ENCODE data around the gene ATP8B4.

DNA sequence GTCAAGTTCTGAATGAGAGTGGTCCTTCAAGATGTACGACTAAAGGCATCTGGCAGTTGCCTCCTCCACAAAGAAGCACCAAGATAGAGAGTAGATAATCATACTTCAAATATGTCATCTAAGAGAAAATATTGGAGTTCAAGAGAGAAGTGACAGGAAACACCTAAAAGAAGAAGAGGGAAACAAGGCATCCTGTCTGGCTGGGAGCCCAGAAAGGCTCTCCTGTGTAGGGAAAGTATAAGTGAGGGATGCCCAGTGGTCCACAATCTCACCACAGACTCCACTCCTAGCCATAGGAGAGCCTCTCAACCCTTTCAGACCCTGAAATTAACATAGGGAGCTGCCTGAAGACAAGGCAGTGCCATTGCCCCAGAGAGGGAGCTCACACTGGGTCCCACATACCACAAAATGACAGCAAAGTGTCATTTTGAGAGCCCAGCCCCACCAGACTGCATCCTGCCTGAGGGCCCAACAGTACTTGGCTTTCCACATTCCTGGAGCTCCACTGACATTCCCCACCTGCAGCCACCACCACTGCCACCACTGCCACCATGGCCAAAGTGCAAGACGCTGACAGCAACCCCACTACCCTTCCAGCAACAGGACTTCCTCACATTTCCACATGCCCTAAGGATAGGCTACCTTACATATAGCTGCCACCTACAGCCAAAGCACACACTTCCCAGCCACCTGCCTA lies 210.6 kb downstream of the ATP8B4 start:
- TF ChIP-seq NFYB (IDR thresholded peaks at IDR 0.05; ENCODE audit: insufficient read depth, low read depth, low read length) (no peak), EZH2 (IDR thresholded peaks at IDR 0.05; ENCODE audit: borderline replicate concordance, control insufficient read depth, low read depth, low read length) (no peak), SRF (IDR thresholded peaks at IDR 0.05; ENCODE audit: low read depth in 2 of 2, low read length in 2 of 2) (no peak), GATAD2B (conservative IDR thresholded peaks at IDR 0.05; ENCODE audit: low read depth) (no peak), RCOR1 (conservative IDR thresholded peaks at IDR 0.05; ENCODE audit: low read depth, low read length) (no peak), POLR2AphosphoS5 (IDR thresholded peaks at IDR 0.05; ENCODE audit: low read length) (no peak), ASH2L (IDR thresholded peaks at IDR 0.05; ENCODE audit: borderline replicate concordance, low read depth) (no peak)
- TF ChIP-seq, protein P1, sequence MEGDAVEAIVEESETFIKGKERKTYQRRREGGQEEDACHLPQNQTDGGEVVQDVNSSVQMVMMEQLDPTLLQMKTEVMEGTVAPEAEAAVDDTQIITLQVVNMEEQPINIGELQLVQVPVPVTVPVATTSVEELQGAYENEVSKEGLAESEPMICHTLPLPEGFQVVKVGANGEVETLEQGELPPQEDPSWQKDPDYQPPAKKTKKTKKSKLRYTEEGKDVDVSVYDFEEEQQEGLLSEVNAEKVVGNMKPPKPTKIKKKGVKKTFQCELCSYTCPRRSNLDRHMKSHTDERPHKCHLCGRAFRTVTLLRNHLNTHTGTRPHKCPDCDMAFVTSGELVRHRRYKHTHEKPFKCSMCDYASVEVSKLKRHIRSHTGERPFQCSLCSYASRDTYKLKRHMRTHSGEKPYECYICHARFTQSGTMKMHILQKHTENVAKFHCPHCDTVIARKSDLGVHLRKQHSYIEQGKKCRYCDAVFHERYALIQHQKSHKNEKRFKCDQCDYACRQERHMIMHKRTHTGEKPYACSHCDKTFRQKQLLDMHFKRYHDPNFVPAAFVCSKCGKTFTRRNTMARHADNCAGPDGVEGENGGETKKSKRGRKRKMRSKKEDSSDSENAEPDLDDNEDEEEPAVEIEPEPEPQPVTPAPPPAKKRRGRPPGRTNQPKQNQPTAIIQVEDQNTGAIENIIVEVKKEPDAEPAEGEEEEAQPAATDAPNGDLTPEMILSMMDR (IDR thresholded peaks at IDR 0.05 in 2 of 3, conservative IDR thresholded peaks at IDR 0.05 in 1 of 3; ENCODE audit: control insufficient read depth in 2 of 3, extremely low read depth in 1 of 3, insufficient read depth in 1 of 3, low read depth in 3 of 3, low read length in 3 of 3) = no peak
- TF ChIP-seq, protein P2, sequence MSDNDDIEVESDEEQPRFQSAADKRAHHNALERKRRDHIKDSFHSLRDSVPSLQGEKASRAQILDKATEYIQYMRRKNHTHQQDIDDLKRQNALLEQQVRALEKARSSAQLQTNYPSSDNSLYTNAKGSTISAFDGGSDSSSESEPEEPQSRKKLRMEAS (IDR thresholded peaks at IDR 0.05; ENCODE audit: low read depth, low read length) = no peak
- TF ChIP-seq, protein P3, sequence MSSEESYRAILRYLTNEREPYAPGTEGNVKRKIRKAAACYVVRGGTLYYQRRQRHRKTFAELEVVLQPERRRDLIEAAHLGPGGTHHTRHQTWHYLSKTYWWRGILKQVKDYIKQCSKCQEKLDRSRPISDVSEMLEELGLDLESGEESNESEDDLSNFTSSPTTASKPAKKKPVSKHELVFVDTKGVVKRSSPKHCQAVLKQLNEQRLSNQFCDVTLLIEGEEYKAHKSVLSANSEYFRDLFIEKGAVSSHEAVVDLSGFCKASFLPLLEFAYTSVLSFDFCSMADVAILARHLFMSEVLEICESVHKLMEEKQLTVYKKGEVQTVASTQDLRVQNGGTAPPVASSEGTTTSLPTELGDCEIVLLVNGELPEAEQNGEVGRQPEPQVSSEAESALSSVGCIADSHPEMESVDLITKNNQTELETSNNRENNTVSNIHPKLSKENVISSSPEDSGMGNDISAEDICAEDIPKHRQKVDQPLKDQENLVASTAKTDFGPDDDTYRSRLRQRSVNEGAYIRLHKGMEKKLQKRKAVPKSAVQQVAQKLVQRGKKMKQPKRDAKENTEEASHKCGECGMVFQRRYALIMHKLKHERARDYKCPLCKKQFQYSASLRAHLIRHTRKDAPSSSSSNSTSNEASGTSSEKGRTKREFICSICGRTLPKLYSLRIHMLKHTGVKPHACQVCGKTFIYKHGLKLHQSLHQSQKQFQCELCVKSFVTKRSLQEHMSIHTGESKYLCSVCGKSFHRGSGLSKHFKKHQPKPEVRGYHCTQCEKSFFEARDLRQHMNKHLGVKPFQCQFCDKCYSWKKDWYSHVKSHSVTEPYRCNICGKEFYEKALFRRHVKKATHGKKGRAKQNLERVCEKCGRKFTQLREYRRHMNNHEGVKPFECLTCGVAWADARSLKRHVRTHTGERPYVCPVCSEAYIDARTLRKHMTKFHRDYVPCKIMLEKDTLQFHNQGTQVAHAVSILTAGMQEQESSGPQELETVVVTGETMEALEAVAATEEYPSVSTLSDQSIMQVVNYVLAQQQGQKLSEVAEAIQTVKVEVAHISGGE (CRISPR knock-in tag; IDR thresholded peaks at IDR 0.05) = no peak

Measured in GM12878 (cell line).